GM10266 (cell line): ENCODE measurements around the gene IGSF9B.

ENCODE experiments used
- DNase-seq: peaks from one replicate; pipeline ENCODE4 v3.0.0; 2012; ENCODE audit errors: extremely low spot score
- TF ChIP-seq, protein P1 (sequence below): IDR thresholded peaks from 2 replicates; pipeline ENCODE4 v1.5.1; 2012; ENCODE audit warnings: mild to moderate bottlenecking, low read depth; ENCODE audit not compliant: control insufficient read depth, insufficient read depth; ENCODE audit errors: missing control alignments

The IGSF9B gene

DNA sequence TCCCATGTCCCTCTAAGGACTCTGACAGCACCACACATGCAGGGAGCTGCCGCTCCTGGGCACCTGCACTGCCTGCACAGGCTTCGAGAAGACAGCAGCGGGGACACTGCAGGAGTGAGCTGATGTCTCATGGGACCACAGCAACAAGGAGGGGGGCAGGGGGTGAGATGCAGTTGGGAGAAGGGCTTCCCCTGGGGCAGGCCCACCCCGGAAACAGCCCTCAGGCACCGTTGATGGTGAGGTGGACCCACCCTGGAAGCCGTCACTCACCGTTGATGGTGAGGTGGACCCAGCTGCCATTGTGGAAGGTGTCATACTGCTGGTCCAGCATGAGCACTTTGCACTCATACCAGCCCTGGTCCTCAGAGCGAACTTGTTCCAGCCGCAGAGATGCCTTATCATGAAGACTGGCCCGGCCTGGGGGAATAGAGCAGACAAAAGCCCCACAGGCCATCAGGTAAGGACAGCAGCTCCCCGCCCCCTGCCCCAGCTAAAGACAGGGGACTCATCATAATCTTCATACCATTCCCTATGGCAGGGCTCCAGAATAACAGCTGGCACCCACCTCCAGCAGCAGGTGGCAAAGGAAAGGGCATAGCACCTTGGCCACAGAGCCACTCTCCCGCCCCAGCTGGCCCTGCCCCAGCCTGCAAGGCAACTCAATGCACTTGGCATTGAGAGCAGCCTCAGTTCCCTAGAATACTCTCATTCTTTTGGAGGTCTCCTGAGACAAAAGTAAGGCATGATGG, 12.6 kb downstream of the IGSF9B start:
- DNase-seq, result no peak

DNA sequence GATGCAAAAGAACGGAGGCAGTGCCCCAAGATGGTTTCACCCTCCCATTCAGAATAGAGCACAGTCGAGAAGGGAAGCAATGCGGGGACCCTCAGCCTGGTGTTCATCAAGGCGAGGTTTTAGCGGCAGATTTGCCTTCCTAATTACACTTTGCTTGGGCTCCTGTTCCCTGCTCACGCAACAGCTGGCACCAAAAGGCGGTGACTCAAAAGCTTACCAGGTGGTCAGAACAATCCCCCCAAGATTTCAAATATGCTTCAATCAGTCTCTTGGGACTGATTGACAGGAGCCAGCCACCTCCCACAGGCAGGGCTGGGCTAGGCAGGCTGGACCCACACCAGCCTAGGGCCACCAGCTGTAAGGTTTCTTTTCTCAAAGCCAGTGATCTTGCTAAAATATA, 14.2 kb downstream of the IGSF9B start:
- TF ChIP-seq, protein P1, sequence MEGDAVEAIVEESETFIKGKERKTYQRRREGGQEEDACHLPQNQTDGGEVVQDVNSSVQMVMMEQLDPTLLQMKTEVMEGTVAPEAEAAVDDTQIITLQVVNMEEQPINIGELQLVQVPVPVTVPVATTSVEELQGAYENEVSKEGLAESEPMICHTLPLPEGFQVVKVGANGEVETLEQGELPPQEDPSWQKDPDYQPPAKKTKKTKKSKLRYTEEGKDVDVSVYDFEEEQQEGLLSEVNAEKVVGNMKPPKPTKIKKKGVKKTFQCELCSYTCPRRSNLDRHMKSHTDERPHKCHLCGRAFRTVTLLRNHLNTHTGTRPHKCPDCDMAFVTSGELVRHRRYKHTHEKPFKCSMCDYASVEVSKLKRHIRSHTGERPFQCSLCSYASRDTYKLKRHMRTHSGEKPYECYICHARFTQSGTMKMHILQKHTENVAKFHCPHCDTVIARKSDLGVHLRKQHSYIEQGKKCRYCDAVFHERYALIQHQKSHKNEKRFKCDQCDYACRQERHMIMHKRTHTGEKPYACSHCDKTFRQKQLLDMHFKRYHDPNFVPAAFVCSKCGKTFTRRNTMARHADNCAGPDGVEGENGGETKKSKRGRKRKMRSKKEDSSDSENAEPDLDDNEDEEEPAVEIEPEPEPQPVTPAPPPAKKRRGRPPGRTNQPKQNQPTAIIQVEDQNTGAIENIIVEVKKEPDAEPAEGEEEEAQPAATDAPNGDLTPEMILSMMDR, result no peak
- DNase-seq, result no peak

More for the DNA sequence above, 12.6 kb downstream of the IGSF9B start:
- TF ChIP-seq, protein P1, result no peak

DNA sequence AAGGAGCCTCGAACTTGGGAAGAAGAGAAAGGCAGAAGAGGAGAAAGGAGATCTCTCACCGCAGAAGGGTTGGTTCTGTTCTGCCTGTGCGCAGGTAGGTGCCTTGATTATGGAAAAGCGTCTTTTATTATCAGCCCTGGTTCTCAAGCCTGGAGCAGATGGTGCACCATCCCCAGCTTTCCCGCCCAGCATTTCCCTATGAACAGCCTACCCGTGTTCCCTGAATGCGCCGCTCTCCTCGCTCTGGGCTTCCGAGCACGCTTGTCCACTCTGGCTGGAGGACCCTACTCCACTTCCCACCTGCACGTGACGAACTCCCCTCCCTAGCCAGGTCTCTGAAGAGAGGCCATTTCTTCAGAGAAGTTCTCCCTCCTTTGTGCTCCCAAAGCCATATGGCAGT, 15.2 kb downstream of the IGSF9B start:
- no peak for DNase-seq

DNA sequence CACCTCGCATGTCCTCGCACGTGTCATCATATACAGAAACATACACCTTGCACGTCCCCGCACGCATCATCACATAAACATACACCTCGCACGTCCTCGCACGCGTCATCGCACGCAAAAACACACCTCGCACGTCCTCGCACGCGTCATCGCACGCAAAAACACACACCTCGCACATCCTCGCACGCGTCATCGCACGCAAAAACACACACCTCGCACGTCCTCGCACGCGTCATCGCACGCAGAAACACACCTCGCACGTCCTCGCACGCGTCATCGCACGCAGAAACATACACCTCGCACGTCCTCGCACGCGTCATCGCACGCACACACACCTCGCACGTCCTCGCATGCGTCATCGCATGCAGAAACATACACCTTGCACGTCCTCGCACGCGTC, 16.7 kb downstream of the IGSF9B start:
- TF ChIP-seq, protein P1, result no peak
- no peak for DNase-seq

More for the DNA sequence above, 15.2 kb downstream of the IGSF9B start:
- TF ChIP-seq, protein P1, result no peak

DNA sequence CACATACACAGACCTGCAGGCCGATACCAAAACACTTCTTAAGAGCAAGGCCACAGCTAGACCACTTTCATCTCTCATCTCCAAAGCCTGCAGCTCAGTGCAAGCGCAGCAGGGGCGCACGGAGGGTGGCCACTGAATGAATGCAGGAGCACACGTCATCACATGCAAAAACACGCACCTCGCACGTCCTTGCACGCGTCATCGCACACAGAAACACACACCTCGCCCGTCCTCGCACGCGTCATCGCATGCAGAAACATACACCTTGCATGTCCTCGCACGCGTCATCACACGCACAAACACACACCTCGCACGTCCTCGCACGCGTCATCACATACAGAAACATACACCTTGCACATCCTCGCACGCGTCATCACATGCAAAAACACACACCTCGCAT, 17.2 kb downstream of the IGSF9B start:
- DNase-seq, result no peak
- TF ChIP-seq, protein P1, result no peak

DNA sequence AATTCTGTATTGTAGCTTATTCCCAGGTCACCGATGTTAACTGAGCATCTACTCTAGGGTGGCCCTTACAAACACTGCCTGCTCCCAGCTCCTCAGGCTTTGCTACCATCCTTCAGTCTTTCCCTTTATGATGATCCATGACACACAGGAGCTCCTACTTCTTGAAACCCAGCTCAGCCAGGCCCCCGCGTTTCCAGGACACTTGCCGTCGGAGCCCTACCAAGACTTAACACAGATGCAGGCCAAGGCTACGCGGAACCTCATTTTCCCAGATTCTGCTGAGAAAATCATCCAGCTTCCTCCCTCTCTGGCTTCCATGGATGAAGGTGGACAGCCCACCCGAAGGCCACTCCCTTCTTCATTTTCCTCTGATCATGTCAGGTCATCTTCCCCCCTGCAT, 18.6 kb downstream of the IGSF9B start:
- TF ChIP-seq, protein P1, result no peak

DNA sequence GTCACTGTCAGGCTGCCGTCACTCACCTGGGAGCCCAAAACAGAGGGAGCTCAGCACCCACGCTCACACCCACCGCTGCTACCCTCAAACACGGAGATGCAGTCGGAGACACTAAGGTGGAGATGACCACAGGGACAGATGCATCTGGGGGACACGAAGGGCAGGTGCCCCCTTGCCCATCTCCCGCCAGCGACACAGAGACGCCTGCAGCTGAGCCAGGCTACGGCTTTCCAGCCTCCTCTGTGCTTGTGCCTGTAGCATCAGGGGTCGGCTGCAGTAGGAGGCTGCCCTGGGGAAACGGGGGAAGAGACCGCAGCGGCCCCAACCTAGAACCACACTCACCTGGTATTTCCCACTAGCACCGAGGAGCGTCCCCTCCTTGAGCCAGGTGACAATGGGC, 19.3 kb downstream of the IGSF9B start:
- TF ChIP-seq, protein P1, result no peak

More for the DNA sequence above, 18.6 kb downstream of the IGSF9B start:
- DNase-seq, result no peak

More for the DNA sequence above, 19.3 kb downstream of the IGSF9B start:
- no peak for DNase-seq
